Measurements from ENCODE around the gene BIRC7.

GRCh38 chr20:63269724-63270123 is 34.0 kb downstream of the BIRC7 start:
- TF ChIP-seq EZH2phosphoT487 (IDR thresholded peaks at IDR 0.05; ENCODE audit: borderline replicate concordance) (no peak), CBX3 (IDR thresholded peaks at IDR 0.05; ENCODE audit: low read depth) (no peak), JUND (IDR thresholded peaks at IDR 0.05) (no peak), ZNF274 (IDR thresholded peaks at IDR 0.05; ENCODE audit: low read depth, low read length) (no peak), TCF7L2 (IDR thresholded peaks at IDR 0.05; ENCODE audit: borderline replicate concordance, extremely low read depth, insufficient read depth, insufficient read length) (no peak), EZH2 (IDR thresholded peaks at IDR 0.05) (no peak), RAD21 (IDR thresholded peaks at IDR 0.05; ENCODE audit: low read depth) (no peak), POLR2A (IDR thresholded peaks at IDR 0.05; ENCODE audit: borderline replicate concordance, extremely low read depth, insufficient read depth, insufficient read length) (no peak), POLR2AphosphoS5 (IDR thresholded peaks at IDR 0.05; ENCODE audit: low read depth, low read length) (no peak), CEBPB (IDR thresholded peaks at IDR 0.05; ENCODE audit: low read depth) (no peak), SRF (IDR thresholded peaks at IDR 0.05; ENCODE audit: low read depth) (no peak)
- TF ChIP-seq, protein P1, sequence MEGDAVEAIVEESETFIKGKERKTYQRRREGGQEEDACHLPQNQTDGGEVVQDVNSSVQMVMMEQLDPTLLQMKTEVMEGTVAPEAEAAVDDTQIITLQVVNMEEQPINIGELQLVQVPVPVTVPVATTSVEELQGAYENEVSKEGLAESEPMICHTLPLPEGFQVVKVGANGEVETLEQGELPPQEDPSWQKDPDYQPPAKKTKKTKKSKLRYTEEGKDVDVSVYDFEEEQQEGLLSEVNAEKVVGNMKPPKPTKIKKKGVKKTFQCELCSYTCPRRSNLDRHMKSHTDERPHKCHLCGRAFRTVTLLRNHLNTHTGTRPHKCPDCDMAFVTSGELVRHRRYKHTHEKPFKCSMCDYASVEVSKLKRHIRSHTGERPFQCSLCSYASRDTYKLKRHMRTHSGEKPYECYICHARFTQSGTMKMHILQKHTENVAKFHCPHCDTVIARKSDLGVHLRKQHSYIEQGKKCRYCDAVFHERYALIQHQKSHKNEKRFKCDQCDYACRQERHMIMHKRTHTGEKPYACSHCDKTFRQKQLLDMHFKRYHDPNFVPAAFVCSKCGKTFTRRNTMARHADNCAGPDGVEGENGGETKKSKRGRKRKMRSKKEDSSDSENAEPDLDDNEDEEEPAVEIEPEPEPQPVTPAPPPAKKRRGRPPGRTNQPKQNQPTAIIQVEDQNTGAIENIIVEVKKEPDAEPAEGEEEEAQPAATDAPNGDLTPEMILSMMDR (IDR thresholded peaks at IDR 0.05 in 2 of 3, conservative IDR thresholded peaks at IDR 0.05 in 1 of 3; ENCODE audit: borderline replicate concordance in 1 of 3, insufficient read depth in 1 of 3, low read depth in 2 of 3, low read length in 2 of 3) = no peak
- TF ChIP-seq, protein P2, sequence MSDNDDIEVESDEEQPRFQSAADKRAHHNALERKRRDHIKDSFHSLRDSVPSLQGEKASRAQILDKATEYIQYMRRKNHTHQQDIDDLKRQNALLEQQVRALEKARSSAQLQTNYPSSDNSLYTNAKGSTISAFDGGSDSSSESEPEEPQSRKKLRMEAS (IDR thresholded peaks at IDR 0.05) = no peak
